Lower leg skin (tissue), 4 donors: ENCODE measurements around the gene THSD7B. TPM values are rescaled to one million over a fixed set of nuclear protein-coding genes. Genes with fewer than 3 reads are reported as not detected.
"Not testable (repeated sequence)": the region's sequence is repeated elsewhere in the genome, so short reads cannot be mapped to it uniquely, and the experiment has no call there.

Source experiments
- DNase-seq, 2 donors: peaks; one replicate each; pipeline ENCODE4 v3.0.0-alpha.2; 2019; ENCODE audit warnings: low spot score in 2 of 2
- H3K4me3 ChIP-seq: fragments of 200-600 bp; sonication (generic); 2 replicates; pipeline ENCODE4 v1.5.1; 2017; ENCODE audit warnings: mild to moderate bottlenecking, low read depth; ENCODE audit not compliant: poor library complexity, severe bottlenecking
- CTCF ChIP-seq, 3 donors: fragments of 450-650 bp; IDR thresholded peaks; one replicate each; pipeline ENCODE4 v1.5.1; 2016; ENCODE audit warnings: antibody characterized with exemption in 3 of 3, mild to moderate bottlenecking in 3 of 3, moderate library complexity in 2 of 3
- POLR2A ChIP-seq, 2 donors: fragments of 450-650 bp; IDR thresholded peaks; one replicate each; pipeline ENCODE4 v1.6.1; 2016 to 2017; ENCODE audit warnings: antibody characterized with exemption in 2 of 2, mild to moderate bottlenecking in 1 of 2, moderate library complexity in 1 of 2
- WGBS, 2 donors: methylation state at CpG; one replicate each; pipeline ENCODE4 v1.1.5; 2018; 5-methylcytosine and 5-hydroxymethylcytosine counted together
- intact Hi-C: fragments of 100-400 bp; cut with DNase I; formaldehyde crosslinking; loops from one replicate; pipeline ENCODE4 v1.15.0; 2023; ENCODE audit warnings: low total_unique reads
- total RNA-seq, 4 donors: library from RNA; depleted of rRNA; stranded (reverse); fragments of >200 nt; gene quantifications; one replicate each; pipeline ENCODE4 v1.1.0, GENCODE V29; 2016

Gene THSD7B
- total RNA-seq, 4 donors from 2014 or later: not detected

DNA sequence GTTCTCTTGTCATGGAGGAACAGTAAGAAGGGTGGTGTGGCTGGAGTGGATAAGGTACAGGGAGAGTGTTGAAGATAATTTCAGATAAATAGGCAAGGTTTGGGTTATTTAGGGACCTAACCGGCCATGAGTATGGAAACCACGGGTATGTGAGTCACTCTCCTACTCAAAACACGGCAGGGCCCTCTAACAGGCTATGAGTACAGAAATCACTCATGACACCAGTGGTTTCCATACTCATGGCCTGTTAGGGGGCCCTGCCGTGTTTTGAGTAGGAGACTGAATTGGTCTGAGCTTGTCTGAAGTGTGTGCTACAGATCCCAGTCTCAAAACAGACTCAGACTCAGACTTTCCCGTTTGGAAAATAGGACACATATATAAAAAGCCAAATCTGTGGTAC lies 770.6 kb downstream of the THSD7B start:
- intact Hi-C loops: no loop called here

GRCh38 chr2:137539336-137539735 lies 774.0 kb downstream of the THSD7B start:
- 85 to 88% methylated on average over 1 of the region's 1 CpG for WGBS, 2 donors
- DNase-seq: no peak
- intact Hi-C loops: no loop called here
- H3K4me3 ChIP-seq: no peak overlapping the region
- TF ChIP-seq POLR2A (IDR thresholded peaks at IDR 0.05): no peak
- TF ChIP-seq CTCF (IDR thresholded peaks at IDR 0.05): no peak

More for the DNA sequence above, 770.6 kb downstream of the THSD7B start:
- no peak overlapping the region for H3K4me3 ChIP-seq
- 48 to 70% methylated on average over 5 of the region's 5 CpGs for WGBS, 2 donors
- no peak for DNase-seq
- TF ChIP-seq POLR2A (IDR thresholded peaks at IDR 0.05) (no peak), CTCF (IDR thresholded peaks at IDR 0.05) (no peak)

DNA sequence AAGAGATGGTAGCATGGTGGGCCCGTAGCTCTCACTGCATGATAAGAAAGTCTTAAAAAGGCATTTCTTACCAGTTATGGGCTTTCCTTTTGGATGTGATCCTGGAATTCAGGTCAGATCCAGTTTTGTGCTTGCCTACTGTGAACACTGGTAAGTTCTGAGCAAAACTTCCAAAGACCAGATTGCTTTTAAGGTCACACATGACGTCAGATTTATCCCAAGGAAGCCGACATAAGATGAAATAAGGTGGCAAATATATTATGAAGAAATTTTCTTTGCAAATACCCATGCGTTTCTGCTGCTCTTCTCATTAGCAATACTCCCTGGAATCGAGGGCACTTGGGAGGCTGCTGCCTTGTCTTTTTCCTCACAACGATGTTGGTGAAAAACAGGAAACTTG lies 782.5 kb downstream of the THSD7B start:
- no peak for DNase-seq
- TF ChIP-seq CTCF (IDR thresholded peaks at IDR 0.05) (no peak), POLR2A (IDR thresholded peaks at IDR 0.05) (no peak)
- no peak overlapping the region for H3K4me3 ChIP-seq
- intact Hi-C loops: no loop called here
- WGBS, 2 donors: 83 to 90% methylated on average over 6 of the region's 6 CpGs

DNA sequence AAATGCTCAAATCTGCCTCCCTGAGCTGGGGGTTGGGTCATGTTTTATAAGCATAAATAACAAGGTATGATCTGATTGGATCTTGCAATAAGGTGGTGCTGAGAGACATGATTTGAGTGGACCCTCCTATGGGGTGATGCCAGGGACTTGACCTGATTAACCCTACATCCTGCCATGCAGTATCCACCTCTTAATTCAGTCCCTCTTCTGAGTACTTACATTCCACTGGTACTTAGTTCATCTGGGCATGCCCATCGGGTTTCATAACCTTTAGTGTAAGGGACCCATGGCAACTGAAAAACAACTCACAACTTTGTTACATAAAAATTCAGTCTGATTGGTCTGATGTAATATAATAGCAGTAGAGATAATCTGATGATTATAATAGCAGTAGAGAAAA lies 801.0 kb downstream of the THSD7B start:
- H3K4me3 ChIP-seq: no peak overlapping the region
- DNase-seq: no peak
- 24 to 56% methylated on average over 1 of the region's 1 CpG for WGBS, 2 donors
- TF ChIP-seq CTCF (IDR thresholded peaks at IDR 0.05): no peak
- no peak for TF ChIP-seq POLR2A (IDR thresholded peaks at IDR 0.05)
- intact Hi-C loops: no loop called here

GRCh38 chr2:137570484-137570883 lies 805.1 kb downstream of the THSD7B start:
- WGBS, 2 donors: 90 to 91% methylated on average over 3 of the region's 3 CpGs
- DNase-seq: no peak
- H3K4me3 ChIP-seq: no peak overlapping the region
- intact Hi-C loops: no loop called here
- TF ChIP-seq POLR2A (IDR thresholded peaks at IDR 0.05) (no peak), CTCF (IDR thresholded peaks at IDR 0.05) (no peak)

DNA sequence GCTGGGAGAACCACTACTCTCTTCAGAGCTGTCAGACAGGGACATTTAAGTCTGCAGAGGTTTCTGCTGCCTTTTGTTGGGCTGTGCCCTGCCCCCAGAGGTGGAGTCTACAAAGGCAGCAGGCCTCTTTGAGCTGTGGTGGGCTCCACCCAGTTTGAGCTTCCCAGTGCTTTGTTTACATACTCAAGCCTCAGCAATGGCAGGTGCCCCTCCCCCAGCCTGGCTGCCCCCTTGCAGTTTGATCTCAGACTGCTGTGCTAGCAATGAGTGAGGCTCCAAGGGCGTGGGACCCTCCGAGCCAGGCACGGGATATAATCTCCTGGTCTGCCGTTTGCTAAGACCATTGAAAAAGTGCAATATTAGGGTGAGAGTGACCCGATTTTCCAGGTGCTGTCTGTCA lies 822.5 kb downstream of the THSD7B start:
- H3K4me3 ChIP-seq, intact Hi-C loops, DNase-seq: not testable (repeated sequence)
- WGBS, 2 donors: 89 to 94% methylated on average over 4 to 5 of the region's 5 CpGs

GRCh38 chr2:137588578-137588977 lies 823.2 kb downstream of the THSD7B start:
- intact Hi-C loops, H3K4me3 ChIP-seq, DNase-seq: not testable (repeated sequence)
- WGBS, 2 donors: 87 to 100% methylated on average over 1 of the region's 1 CpG
